ENCODE measurements around the gene BTG4. TPM values are rescaled to one million over a fixed set of nuclear protein-coding genes. Genes with fewer than 3 reads are reported as not detected.

Gene BTG4
- total RNA-seq, 3 donors from 2014 or later (not counting 1 experiment from before 2014, with no cell fraction given) = not detected

DNA sequence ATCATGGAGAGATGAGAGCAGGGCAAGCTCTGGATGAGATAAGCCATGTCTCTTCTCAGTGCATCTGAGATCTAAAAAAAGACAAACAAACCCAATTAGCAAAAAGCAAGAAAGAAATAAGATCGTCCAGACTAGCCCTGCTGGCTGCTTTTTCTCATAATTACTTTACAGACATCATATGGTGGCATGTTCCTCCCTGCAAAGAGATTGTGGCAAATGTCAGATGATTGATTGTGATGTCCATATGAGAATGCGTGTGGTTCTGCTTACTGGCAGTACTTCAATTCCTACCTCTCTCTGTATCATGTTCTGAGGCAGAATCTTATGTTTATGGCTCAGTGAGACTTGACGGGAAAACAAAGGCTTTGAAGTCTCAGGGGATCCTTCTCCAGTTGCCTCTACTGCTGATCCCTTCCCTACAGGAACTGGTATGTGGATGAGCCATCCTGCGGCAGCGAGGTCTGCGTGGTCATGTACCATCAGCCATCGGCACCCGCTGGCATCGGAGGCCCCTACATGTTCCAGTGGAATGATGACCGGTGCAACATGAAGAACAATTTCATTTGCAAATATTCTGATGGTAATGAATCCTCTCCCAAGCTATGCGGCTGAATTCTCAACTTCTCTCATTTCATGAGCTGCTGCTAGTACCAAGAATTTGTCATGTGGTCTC lies 37.1 kb upstream of the BTG4 start:
- WGBS (ENCODE audit: insufficient coverage) = 92% methylated on average over 10 of the region's 11 CpGs
- no peak for DNase-seq
- Mint-ChIP-seq H3K9me3 (no peaks in the 10 kb centered on the region), H3K4me3 (no peak overlapping the region), H3K36me3 (no peaks in the 10 kb centered on the region), H3K27ac (no peak overlapping the region), H3K27me3 (ENCODE audit: low read depth in 2 of 2) (peaks cover 32 to 46% of the 10 kb centered on the region in 2 donors), H3K4me1 (no peaks in the 10 kb centered on the region)
- ATAC-seq = no peak
- peaks cover 2% of the 10 kb centered on the region for H3K27me3 ChIP-seq (ENCODE audit: control insufficient read depth, insufficient read depth, low read length)
- intact Hi-C loops (cut with micrococcal nuclease) = no loop called here
- TF ChIP-seq, protein P1, sequence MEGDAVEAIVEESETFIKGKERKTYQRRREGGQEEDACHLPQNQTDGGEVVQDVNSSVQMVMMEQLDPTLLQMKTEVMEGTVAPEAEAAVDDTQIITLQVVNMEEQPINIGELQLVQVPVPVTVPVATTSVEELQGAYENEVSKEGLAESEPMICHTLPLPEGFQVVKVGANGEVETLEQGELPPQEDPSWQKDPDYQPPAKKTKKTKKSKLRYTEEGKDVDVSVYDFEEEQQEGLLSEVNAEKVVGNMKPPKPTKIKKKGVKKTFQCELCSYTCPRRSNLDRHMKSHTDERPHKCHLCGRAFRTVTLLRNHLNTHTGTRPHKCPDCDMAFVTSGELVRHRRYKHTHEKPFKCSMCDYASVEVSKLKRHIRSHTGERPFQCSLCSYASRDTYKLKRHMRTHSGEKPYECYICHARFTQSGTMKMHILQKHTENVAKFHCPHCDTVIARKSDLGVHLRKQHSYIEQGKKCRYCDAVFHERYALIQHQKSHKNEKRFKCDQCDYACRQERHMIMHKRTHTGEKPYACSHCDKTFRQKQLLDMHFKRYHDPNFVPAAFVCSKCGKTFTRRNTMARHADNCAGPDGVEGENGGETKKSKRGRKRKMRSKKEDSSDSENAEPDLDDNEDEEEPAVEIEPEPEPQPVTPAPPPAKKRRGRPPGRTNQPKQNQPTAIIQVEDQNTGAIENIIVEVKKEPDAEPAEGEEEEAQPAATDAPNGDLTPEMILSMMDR (IDR thresholded peaks at IDR 0.05) = no peak
- H3K4me3 ChIP-seq (ENCODE audit: low read length) = no peak overlapping the region
- no peaks in the 10 kb centered on the region for H3K4me1 ChIP-seq (ENCODE audit: control insufficient read depth, insufficient read depth, low read length)
- H3K9me3 ChIP-seq (ENCODE audit: control insufficient read depth, insufficient read depth, low read length) = no peaks in the 10 kb centered on the region
- H3K27ac ChIP-seq (ENCODE audit: low read length) = no peak overlapping the region
- no peaks in the 10 kb centered on the region for H3K36me3 ChIP-seq (ENCODE audit: control insufficient read depth, insufficient read depth, low read length)

DNA sequence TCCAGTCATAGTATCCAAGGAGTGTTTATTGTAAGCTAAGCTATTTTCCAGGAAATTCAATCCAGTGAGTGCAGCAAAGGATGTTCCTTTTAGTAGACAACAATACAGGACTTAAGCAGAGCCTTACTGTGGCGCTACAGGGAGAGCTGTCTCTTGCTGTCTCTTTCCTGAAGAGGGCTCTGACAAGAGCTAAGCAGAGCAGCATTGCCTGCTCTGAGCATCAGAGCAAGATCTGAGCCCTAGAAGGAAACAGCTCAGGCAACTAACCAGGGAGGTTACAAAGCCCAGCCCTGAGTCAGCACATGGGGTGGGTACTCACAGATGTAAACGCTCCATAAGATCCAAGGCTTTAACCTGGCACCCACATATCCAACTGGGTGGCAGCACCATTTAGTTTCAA lies 36.3 kb upstream of the BTG4 start:
- H3K36me3 Mint-ChIP-seq = no peaks in the 10 kb centered on the region
- Histone ChIP-seq H3K27ac (ENCODE audit: low read length) (no peak overlapping the region), H3K27me3 (ENCODE audit: control insufficient read depth, insufficient read depth, low read length) (peaks cover 2% of the 10 kb centered on the region), H3K4me1 (ENCODE audit: control insufficient read depth, insufficient read depth, low read length) (no peaks in the 10 kb centered on the region), H3K9me3 (ENCODE audit: control insufficient read depth, insufficient read depth, low read length) (no peaks in the 10 kb centered on the region), H3K36me3 (ENCODE audit: control insufficient read depth, insufficient read depth, low read length) (no peaks in the 10 kb centered on the region), H3K4me3 (ENCODE audit: low read length) (no peak overlapping the region)
- H3K27me3 Mint-ChIP-seq (ENCODE audit: low read depth in 2 of 2) = peaks cover 31 to 49% of the 10 kb centered on the region in 2 donors
- no peak for ATAC-seq
- TF ChIP-seq, protein P1 (IDR thresholded peaks at IDR 0.05) = no peak
- H3K4me1 Mint-ChIP-seq = no peaks in the 10 kb centered on the region
- DNase-seq = no peak
- intact Hi-C loops (cut with micrococcal nuclease) = no loop called here
- H3K4me3 Mint-ChIP-seq = no peak overlapping the region
- 100% methylated on average over 2 of the region's 2 CpGs for WGBS (ENCODE audit: insufficient coverage)
- no peak overlapping the region for H3K27ac Mint-ChIP-seq
- no peaks in the 10 kb centered on the region for H3K9me3 Mint-ChIP-seq

DNA sequence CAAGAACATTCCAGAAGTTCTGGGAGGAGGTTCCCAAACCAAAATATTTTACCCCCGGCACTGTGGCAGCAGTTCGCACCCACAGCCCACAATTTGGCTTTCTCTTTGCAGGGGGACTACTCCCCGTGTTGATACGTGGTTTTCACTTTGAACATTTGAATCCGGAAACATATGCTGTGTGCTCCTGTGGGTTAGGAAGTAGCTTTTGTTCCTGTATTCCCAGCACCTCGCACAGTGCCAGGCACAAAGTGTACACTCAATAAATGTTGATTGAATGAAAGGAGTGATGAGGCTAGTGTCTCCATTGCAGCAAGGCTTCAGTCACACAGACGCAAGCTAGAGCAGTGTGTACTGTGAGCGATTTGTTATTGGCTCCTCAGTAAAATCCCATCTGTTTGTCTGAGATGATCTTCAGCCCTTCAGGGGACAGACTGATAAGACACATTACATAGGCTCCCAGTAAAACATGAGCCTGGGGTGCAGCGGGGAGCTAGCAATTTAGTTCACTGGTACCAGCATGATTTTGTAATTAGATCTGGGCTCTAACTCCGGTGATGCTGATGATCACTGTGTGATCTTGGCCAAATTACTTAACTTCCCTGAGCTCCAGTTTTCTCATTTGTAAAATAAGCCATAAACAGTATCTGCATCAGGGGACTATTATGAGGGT lies 30.6 kb upstream of the BTG4 start:
- no peak overlapping the region for H3K4me3 ChIP-seq (ENCODE audit: low read length)
- H3K36me3 ChIP-seq (ENCODE audit: control insufficient read depth, insufficient read depth, low read length) = no peaks in the 10 kb centered on the region
- DNase-seq (peak in 1 of 2 donors; percentile 27), ATAC-seq (peak in 2 of 3 donors; percentile 14 to 47)
- H3K4me1 ChIP-seq (ENCODE audit: control insufficient read depth, insufficient read depth, low read length) = peaks cover 34% of the 10 kb centered on the region
- 59% methylated on average over 10 of the region's 10 CpGs for WGBS (ENCODE audit: insufficient coverage)
- peaks cover 23% of the 10 kb centered on the region for H3K27me3 ChIP-seq (ENCODE audit: control insufficient read depth, insufficient read depth, low read length)
- H3K27ac Mint-ChIP-seq = no peak overlapping the region
- intact Hi-C loops (cut with micrococcal nuclease) = no loop called here
- H3K4me1 Mint-ChIP-seq = peaks cover 24 to 30% of the 10 kb centered on the region in 2 donors
- no peaks in the 10 kb centered on the region for H3K9me3 Mint-ChIP-seq
- no peak overlapping the region for H3K27ac ChIP-seq (ENCODE audit: low read length)
- H3K36me3 Mint-ChIP-seq = no peaks in the 10 kb centered on the region
- TF ChIP-seq, protein P1 (IDR thresholded peaks at IDR 0.05) = no peak
- peaks cover 45 to 92% of the 10 kb centered on the region in 2 donors for H3K27me3 Mint-ChIP-seq (ENCODE audit: low read depth in 2 of 2)
- peak overlapping the region; percentile 88 for H3K4me3 Mint-ChIP-seq
- H3K9me3 ChIP-seq (ENCODE audit: control insufficient read depth, insufficient read depth, low read length) = no peaks in the 10 kb centered on the region
